ENCODE results near the gene ARHGEF11.

The ARHGEF11 gene

GRCh38 chr1:157091668-157092273 lies 46.2 kb upstream of the ARHGEF11 start:
- TF ChIP-seq, protein P1, sequence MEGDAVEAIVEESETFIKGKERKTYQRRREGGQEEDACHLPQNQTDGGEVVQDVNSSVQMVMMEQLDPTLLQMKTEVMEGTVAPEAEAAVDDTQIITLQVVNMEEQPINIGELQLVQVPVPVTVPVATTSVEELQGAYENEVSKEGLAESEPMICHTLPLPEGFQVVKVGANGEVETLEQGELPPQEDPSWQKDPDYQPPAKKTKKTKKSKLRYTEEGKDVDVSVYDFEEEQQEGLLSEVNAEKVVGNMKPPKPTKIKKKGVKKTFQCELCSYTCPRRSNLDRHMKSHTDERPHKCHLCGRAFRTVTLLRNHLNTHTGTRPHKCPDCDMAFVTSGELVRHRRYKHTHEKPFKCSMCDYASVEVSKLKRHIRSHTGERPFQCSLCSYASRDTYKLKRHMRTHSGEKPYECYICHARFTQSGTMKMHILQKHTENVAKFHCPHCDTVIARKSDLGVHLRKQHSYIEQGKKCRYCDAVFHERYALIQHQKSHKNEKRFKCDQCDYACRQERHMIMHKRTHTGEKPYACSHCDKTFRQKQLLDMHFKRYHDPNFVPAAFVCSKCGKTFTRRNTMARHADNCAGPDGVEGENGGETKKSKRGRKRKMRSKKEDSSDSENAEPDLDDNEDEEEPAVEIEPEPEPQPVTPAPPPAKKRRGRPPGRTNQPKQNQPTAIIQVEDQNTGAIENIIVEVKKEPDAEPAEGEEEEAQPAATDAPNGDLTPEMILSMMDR (IDR thresholded peaks at IDR 0.05; ENCODE audit: low read depth, low read length, poor library complexity, severe bottlenecking), result no peak
- no peak for TF ChIP-seq EZH2phosphoT487 (IDR thresholded peaks at IDR 0.05; ENCODE audit: borderline replicate concordance, low read length)
- Histone ChIP-seq H3K4me3 (ENCODE audit: low read length) (no peak overlapping the region), H3K9me3 (ENCODE audit: control insufficient read depth, insufficient read depth, low read length) (no peaks in the 10 kb centered on the region), H3K4me2 (ENCODE audit: low read length) (no peak overlapping the region), H3K36me3 (ENCODE audit: control insufficient read depth, low read length) (no peaks in the 10 kb centered on the region), H4K20me1 (ENCODE audit: control insufficient read depth, insufficient read depth, low read depth, low read length) (no peaks in the 10 kb centered on the region), H3K27ac (ENCODE audit: low read depth, low read length) (no peak overlapping the region), H3K79me2 (ENCODE audit: control insufficient read depth, low read length) (no peaks in the 10 kb centered on the region), H3K9me2 (replicated peaks; ENCODE audit: control insufficient read depth, low read length) (no peaks in the 10 kb centered on the region), H3F3A (ENCODE audit: control insufficient read depth, insufficient read depth) (no peaks in the 10 kb centered on the region), H3K4me1 (ENCODE audit: control insufficient read depth, low read length) (no peaks in the 10 kb centered on the region), H3K27me3 (ENCODE audit: control insufficient read depth, low read length) (peaks cover 7% of the 10 kb centered on the region; the same call in 1 of the 2 replicates)

- no peaks in the 10 kb centered on the region for H3K9me3 ChIP-seq (ENCODE audit: control insufficient read depth, insufficient read depth, low read length)
Observed at GRCh38 chr1:157091186-157091585, 45.6 kb upstream of the ARHGEF11 start.

DNA sequence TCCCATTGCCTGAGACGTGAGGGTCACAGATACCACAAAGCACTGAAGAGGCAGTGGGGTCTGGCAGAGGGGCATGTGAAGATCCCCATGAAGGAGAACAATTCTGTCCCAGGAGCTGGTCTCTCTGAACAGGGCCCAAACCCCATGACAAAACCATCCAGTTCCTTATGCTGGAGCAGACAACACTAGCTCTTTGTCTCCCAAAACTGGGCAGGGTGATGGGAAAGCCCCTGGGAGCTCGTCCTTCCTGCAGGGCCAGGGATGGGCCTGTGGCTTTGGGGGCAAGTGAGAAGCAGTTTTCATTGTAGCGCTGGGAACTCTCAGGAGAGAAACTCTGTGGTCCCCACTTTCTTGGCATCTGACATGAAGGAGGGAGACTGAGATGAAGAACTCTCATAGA lies 45.2 kb upstream of the ARHGEF11 start:
- H3K4me2 ChIP-seq (ENCODE audit: low read length), result no peak overlapping the region
- peaks cover 7% of the 10 kb centered on the region; the same call in 1 of the 2 replicates for H3K27me3 ChIP-seq (ENCODE audit: control insufficient read depth, low read length)
- H3K4me3 ChIP-seq (ENCODE audit: low read length), result no peak overlapping the region
- no peaks in the 10 kb centered on the region for H4K20me1 ChIP-seq (ENCODE audit: control insufficient read depth, insufficient read depth, low read depth, low read length)
- TF ChIP-seq, protein P1 (IDR thresholded peaks at IDR 0.05; ENCODE audit: low read depth, low read length, poor library complexity, severe bottlenecking), result no peak
- TF ChIP-seq EZH2phosphoT487 (IDR thresholded peaks at IDR 0.05; ENCODE audit: borderline replicate concordance, low read length), result no peak
- H3F3A ChIP-seq (ENCODE audit: control insufficient read depth, insufficient read depth), result no peaks in the 10 kb centered on the region
- H3K79me2 ChIP-seq (ENCODE audit: control insufficient read depth, low read length), result no peaks in the 10 kb centered on the region
- H3K4me1 ChIP-seq (ENCODE audit: control insufficient read depth, low read length), result no peaks in the 10 kb centered on the region
- no peaks in the 10 kb centered on the region for H3K36me3 ChIP-seq (ENCODE audit: control insufficient read depth, low read length)
- no peaks in the 10 kb centered on the region for H3K9me2 ChIP-seq (replicated peaks; ENCODE audit: control insufficient read depth, low read length)
- no peak overlapping the region for H3K27ac ChIP-seq (ENCODE audit: low read depth, low read length)
- H3K9me3 ChIP-seq (ENCODE audit: control insufficient read depth, insufficient read depth, low read length), result no peaks in the 10 kb centered on the region

More at GRCh38 chr1:157091186-157091585, 45.6 kb upstream of the ARHGEF11 start:
- Histone ChIP-seq H3F3A (ENCODE audit: control insufficient read depth, insufficient read depth) (no peaks in the 10 kb centered on the region), H3K27me3 (ENCODE audit: control insufficient read depth, low read length) (peaks cover 7% of the 10 kb centered on the region; the same call in 1 of the 2 replicates), H3K4me2 (ENCODE audit: low read length) (no peak overlapping the region), H3K4me1 (ENCODE audit: control insufficient read depth, low read length) (no peaks in the 10 kb centered on the region), H3K4me3 (ENCODE audit: low read length) (no peak overlapping the region), H3K9me2 (replicated peaks; ENCODE audit: control insufficient read depth, low read length) (no peaks in the 10 kb centered on the region), H4K20me1 (ENCODE audit: control insufficient read depth, insufficient read depth, low read depth, low read length) (no peaks in the 10 kb centered on the region), H3K79me2 (ENCODE audit: control insufficient read depth, low read length) (no peaks in the 10 kb centered on the region), H3K36me3 (ENCODE audit: control insufficient read depth, low read length) (no peaks in the 10 kb centered on the region), H3K27ac (ENCODE audit: low read depth, low read length) (no peak overlapping the region)
- TF ChIP-seq, protein P1 (IDR thresholded peaks at IDR 0.05; ENCODE audit: low read depth, low read length, poor library complexity, severe bottlenecking), result no peak
- TF ChIP-seq EZH2phosphoT487 (IDR thresholded peaks at IDR 0.05; ENCODE audit: borderline replicate concordance, low read length), result no peak

Data from DOHH2 (cell line).